A549 (cell line): ENCODE data around the gene NELFCD. TPM values are rescaled to one million over a fixed set of nuclear protein-coding genes. Genes with fewer than 3 reads are reported as not detected.

Source experiments
- ATAC-seq, 2 experiments: fragments of 200-7000 bp in 1 of 2; fragments of >200 bp in 1 of 2; cut with Nextera tagmentation in 1 of 2; cut with Tn5 transposase in 1 of 2; 3 replicates each; pipeline versions ENCODE4 v1.8.0 to v1.9.1; 2018 to 2020; ENCODE audit warnings: mild to moderate bottlenecking in 1 of 2, moderate library complexity in 1 of 2
- CTCF ChIA-PET: fragments of 300-600 bp; sonication (Branson Sonifier 250); formaldehyde crosslinking; extraction: SDS; loops from one replicate; lab custom pipeline; 2021; ENCODE audit warnings: antibody characterized with exemption, inconsistent platforms; lab: Yijun Ruan, JAX
- POLR2A ChIA-PET: fragments of 350-600 bp; formaldehyde crosslinking; extraction: SDS; loops from one replicate; lab custom pipeline; 2021; ENCODE audit warnings: antibody characterized with exemption, inconsistent platforms; lab: Yijun Ruan, JAX
- DNase-seq, 2 experiments: peaks; one replicate each; pipeline versions ENCODE4 v3.0.0 to v3.0.0-alpha.2; 2011 to 2016; ENCODE audit warnings: low read depth in 1 of 2, low spot score in 1 of 2
- FAIRE-seq: peaks from 2 replicates; lab custom pipeline; 2011; peaks lifted over from hg19 to GRCh38; lab: Jason Lieb, UNC
- H3K27ac ChIP-seq, 2 experiments: fragments of >200 bp; sonication (Bioruptor Twin); formaldehyde crosslinking; 3 replicates each; pipeline ENCODE4 v1.5.1; 2016 to 2017
- H3K4me1 ChIP-seq: fragments of >200 bp; sonication (Bioruptor Twin); formaldehyde crosslinking; 3 replicates; pipeline ENCODE4 v1.6.1; 2016
- H3K4me2 ChIP-seq: fragments of >200 bp; sonication (Bioruptor Twin); formaldehyde crosslinking; 3 replicates; pipeline ENCODE4 v1.6.1; 2016
- H3K4me3 ChIP-seq: fragments of >200 bp; sonication (Bioruptor Twin); formaldehyde crosslinking; 3 replicates; pipeline ENCODE4 v1.5.1; 2016
- H3K9me3 ChIP-seq: fragments of >200 bp; sonication (Bioruptor Twin); formaldehyde crosslinking; 3 replicates; pipeline ENCODE4 v1.6.1; 2016
- BHLHE40 ChIP-seq: IDR thresholded peaks from 2 replicates; pipeline ENCODE4 v1.6.1; 2012; ENCODE audit warnings: low read depth, low read length, inconsistent platforms
- CBX8 ChIP-seq: fragments of 200-600 bp; sonication (generic); IDR thresholded peaks from 2 replicates; pipeline ENCODE4 v1.6.1; 2016
- EHF ChIP-seq: fragments of 250-450 bp; sonication (Bioruptor Pico); IDR thresholded peaks from 2 replicates; pipeline ENCODE4 v1.5.0; 2020; ENCODE audit warnings: mild to moderate bottlenecking
- ESRRA ChIP-seq: fragments of 150-350 bp; IDR thresholded peaks from 2 replicates; pipeline ENCODE4 v1.6.1; 2014; ENCODE audit warnings: mild to moderate bottlenecking, low read length, borderline replicate concordance
- GATA3 ChIP-seq: IDR thresholded peaks from 2 replicates; pipeline ENCODE4 v1.6.1; 2012; ENCODE audit warnings: borderline replicate concordance
- HDAC2 ChIP-seq: fragments of 200-600 bp; sonication (generic); IDR thresholded peaks from 2 replicates; pipeline ENCODE4 v1.6.1; 2016
- HOXB13 ChIP-seq: fragments of 250-450 bp; sonication (Bioruptor Pico); IDR thresholded peaks from 2 replicates; pipeline ENCODE4 v1.5.0; 2020; ENCODE audit warnings: low read depth, mild to moderate bottlenecking, moderate library complexity
- JUN ChIP-seq, 2 experiments: fragments of >200 bp; sonication (Bioruptor Twin); formaldehyde crosslinking; IDR thresholded peaks; 2 replicates in 1 of 2; 3 replicates in 1 of 2; pipeline ENCODE4 v1.6.1; 2016 to 2017
- JUNB ChIP-seq: fragments of >200 bp; sonication (Bioruptor Twin); formaldehyde crosslinking; IDR thresholded peaks from 2 replicates; pipeline ENCODE4 v1.6.1; 2016
- KDM5A ChIP-seq: fragments of 200-600 bp; sonication (generic); IDR thresholded peaks from 2 replicates; pipeline ENCODE4 v1.6.1; 2016; ENCODE audit warnings: antibody characterized with exemption, mild to moderate bottlenecking
- MAZ ChIP-seq: fragments of 150-350 bp; IDR thresholded peaks from 2 replicates; pipeline ENCODE4 v1.6.1; 2014; ENCODE audit warnings: antibody characterized with exemption, low read depth, low read length, borderline replicate concordance
- MYC ChIP-seq: IDR thresholded peaks from 2 replicates; pipeline ENCODE4 v1.6.1; 2012; ENCODE audit warnings: mild to moderate bottlenecking, inconsistent platforms, low read length, improper control_type of control experiment, borderline replicate concordance
- NPAS2 ChIP-seq: fragments of 250-450 bp; sonication (Bioruptor Pico); IDR thresholded peaks from 2 replicates; pipeline ENCODE4 v1.8.0; 2022; ENCODE audit warnings: mild to moderate bottlenecking, moderate library complexity, borderline replicate concordance
- NR3C1 ChIP-seq: fragments of >200 bp; sonication (Bioruptor Twin); formaldehyde crosslinking; IDR thresholded peaks from 3 replicates; pipeline ENCODE4 v1.6.1; 2017
- PHF8 ChIP-seq: fragments of 200-600 bp; sonication (generic); IDR thresholded peaks from 2 replicates; pipeline ENCODE4 v1.6.1; 2016; ENCODE audit warnings: low read depth, mild to moderate bottlenecking, antibody characterized with exemption, moderate library complexity, borderline replicate concordance
- POLR2AphosphoS2 ChIP-seq: conservative IDR thresholded peaks from 2 replicates; pipeline ENCODE4 v1.6.1; 2012; ENCODE audit warnings: low read length, improper control_type of control experiment, inconsistent platforms
- SMC3 ChIP-seq: fragments of >200 bp; sonication (Bioruptor Twin); formaldehyde crosslinking; IDR thresholded peaks from 3 replicates; pipeline ENCODE4 v1.6.1; 2018; ENCODE audit warnings: inconsistent platforms
- TFCP2L1 ChIP-seq: fragments of 250-450 bp; sonication (Bioruptor Pico); IDR thresholded peaks from 2 replicates; pipeline ENCODE4 v1.5.0; 2021; ENCODE audit warnings: mild to moderate bottlenecking
- ZSCAN20 ChIP-seq: fragments of 250-450 bp; sonication (Bioruptor Pico); IDR thresholded peaks from 2 replicates; pipeline ENCODE4 v1.8.0; 2022; ENCODE audit warnings: mild to moderate bottlenecking, moderate library complexity
- WGBS: methylation state at CpG from one replicate; pipeline ENCODE4 v1.1.6; 2017; ENCODE audit errors: missing lambda C conversion rate; 5-methylcytosine and 5-hydroxymethylcytosine counted together
- polyA plus RNA-seq, 4 experiments: library from polyadenylated mRNA; depleted of rRNA in 3 of 4; stranded (reverse); fragments of >200 nt; fragmentation: RNase III in 1 of 4; extraction: RNeasy Plus Mini Kit Qiagen cat#74134 plus additional on column Dnase treatment in 1 of 4; gene quantifications; 2 replicates in 3 of 4; 3 replicates in 1 of 4; pipeline ENCODE4 v1.2.3, GENCODE V29; 2011 to 2017
- TF ChIP-seq, protein P1 (sequence below): IDR thresholded peaks from 2 replicates; pipeline ENCODE4 v1.6.1; 2012; ENCODE audit warnings: low read depth, borderline replicate concordance
- TF ChIP-seq, protein P2 (sequence below): IDR thresholded peaks from 2 replicates; pipeline ENCODE4 v1.6.1; 2012
- TF ChIP-seq, protein P3 (sequence below): fragments of 150-350 bp; IDR thresholded peaks from 2 replicates; pipeline ENCODE4 v1.6.1; 2014; ENCODE audit warnings: low read depth, mild to moderate bottlenecking, low read length
- TF ChIP-seq, protein P4 (sequence below): fragments of >200 bp; sonication (Bioruptor Twin); formaldehyde crosslinking; IDR thresholded peaks from 3 replicates; pipeline ENCODE4 v1.6.1; 2016
- TF ChIP-seq, protein P5 (sequence below): fragments of 250-450 bp; sonication (Bioruptor Pico); IDR thresholded peaks from 2 replicates; pipeline ENCODE4 v1.5.0; 2020; ENCODE audit warnings: low read depth, mild to moderate bottlenecking, moderate library complexity
- TF ChIP-seq, protein P6 (sequence below): fragments of 200-600 bp; sonication (generic); IDR thresholded peaks from 2 replicates; pipeline ENCODE4 v1.6.1; 2016; ENCODE audit warnings: antibody characterized with exemption, mild to moderate bottlenecking, moderate library complexity

Gene NELFCD
- polyA plus RNA-seq, 2 of the 4 experiments (the other 2 are of a cell fraction) = 58.8 to 74.0 TPM

DNA sequence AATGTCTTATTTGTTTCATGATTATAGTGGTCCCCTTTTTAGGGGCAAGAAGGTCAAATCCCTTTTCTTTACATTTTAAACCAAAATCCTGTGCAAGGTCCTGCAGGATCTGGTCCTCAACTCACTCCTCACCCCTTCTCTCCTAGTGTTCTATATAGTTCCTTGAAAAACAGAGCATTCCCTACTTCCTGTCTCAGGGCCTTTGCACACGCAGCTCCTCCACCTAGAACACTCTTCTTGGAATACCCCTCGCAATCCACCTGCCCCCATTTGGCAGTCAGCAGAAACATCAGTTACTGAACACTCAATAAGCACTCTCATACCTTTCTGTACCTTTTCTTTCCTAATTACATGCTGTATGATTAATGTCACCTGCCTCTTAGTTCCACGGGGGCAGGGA, 54.3 kb downstream of the NELFCD start:
- no peak for FAIRE-seq
- CTCF ChIA-PET = interaction anchor here (1.0 kb wide), 1 partner anchor 187 kb away, joined by 4 read pairs; no protein-coding TSS in a partner anchor
- no peak for TF ChIP-seq NPAS2 (CRISPR knock-in tag)
- TF ChIP-seq MYC = no peak
- no peak for TF ChIP-seq ESRRA
- TF ChIP-seq, protein P1, sequence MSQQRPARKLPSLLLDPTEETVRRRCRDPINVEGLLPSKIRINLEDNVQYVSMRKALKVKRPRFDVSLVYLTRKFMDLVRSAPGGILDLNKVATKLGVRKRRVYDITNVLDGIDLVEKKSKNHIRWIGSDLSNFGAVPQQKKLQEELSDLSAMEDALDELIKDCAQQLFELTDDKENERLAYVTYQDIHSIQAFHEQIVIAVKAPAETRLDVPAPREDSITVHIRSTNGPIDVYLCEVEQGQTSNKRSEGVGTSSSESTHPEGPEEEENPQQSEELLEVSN = no peak
- TF ChIP-seq JUN (IDR thresholded peaks at IDR 0.05) = no peak
- no peak for TF ChIP-seq NR3C1
- TF ChIP-seq, protein P2, sequence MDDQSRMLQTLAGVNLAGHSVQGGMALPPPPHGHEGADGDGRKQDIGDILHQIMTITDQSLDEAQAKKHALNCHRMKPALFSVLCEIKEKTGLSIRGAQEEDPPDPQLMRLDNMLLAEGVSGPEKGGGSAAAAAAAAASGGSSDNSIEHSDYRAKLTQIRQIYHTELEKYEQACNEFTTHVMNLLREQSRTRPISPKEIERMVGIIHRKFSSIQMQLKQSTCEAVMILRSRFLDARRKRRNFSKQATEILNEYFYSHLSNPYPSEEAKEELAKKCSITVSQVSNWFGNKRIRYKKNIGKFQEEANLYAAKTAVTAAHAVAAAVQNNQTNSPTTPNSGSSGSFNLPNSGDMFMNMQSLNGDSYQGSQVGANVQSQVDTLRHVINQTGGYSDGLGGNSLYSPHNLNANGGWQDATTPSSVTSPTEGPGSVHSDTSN = no peak
- no peak for TF ChIP-seq POLR2AphosphoS2
- no peak for TF ChIP-seq KDM5A
- no peak for ATAC-seq
- Histone ChIP-seq H3K4me2 (no peak overlapping the region), H3K4me3 (no peak overlapping the region), H3K9me3 (no peaks in the 10 kb centered on the region), H3K27ac (no peak overlapping the region), H3K4me1 (peaks cover 28% of the 10 kb centered on the region; the same call in 2 of the 3 replicates)
- no peak for DNase-seq
- 92% methylated on average over 3 of the region's 3 CpGs for WGBS
- POLR2A ChIA-PET = no interaction called here

DNA sequence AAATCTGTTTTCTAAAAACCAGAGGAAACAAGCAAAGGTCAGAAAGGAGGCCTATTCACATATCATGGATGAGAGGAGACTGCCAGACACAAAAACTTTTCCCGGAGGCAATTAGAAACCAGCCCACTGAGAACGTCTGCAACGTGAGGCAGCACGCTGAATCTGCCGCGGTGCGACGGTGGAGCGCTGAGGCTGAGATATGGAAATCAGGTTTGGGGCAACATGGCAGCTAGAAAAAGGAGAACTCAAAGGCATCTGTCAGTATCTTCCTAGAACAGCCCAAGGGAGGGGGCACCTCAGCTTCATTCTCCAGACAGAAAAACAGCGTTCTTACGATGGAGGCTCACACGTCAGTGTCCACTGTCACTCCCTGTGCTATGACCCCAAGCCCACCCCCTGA, 56.3 kb downstream of the NELFCD start:
- ATAC-seq (no peak), FAIRE-seq (no peak), DNase-seq (no peak)
- 97% methylated on average over 12 of the region's 12 CpGs for WGBS
- H3K4me3 ChIP-seq = no peak overlapping the region
- CTCF ChIA-PET = interaction anchor here (1.9 kb wide), 1 partner anchor 167 kb away, joined by 4 read pairs; no protein-coding TSS in a partner anchor
- peaks cover 35% of the 10 kb centered on the region; the same call in 2 of the 3 replicates for H3K4me1 ChIP-seq
- H3K9me3 ChIP-seq = no peaks in the 10 kb centered on the region
- H3K4me2 ChIP-seq = no peak overlapping the region
- H3K27ac ChIP-seq = no peak overlapping the region
- POLR2A ChIA-PET = no interaction called here
- TF ChIP-seq, protein P2 = no peak
- no peak for TF ChIP-seq HOXB13
- no peak for TF ChIP-seq SMC3
- no peak for TF ChIP-seq HDAC2
- TF ChIP-seq, protein P3, sequence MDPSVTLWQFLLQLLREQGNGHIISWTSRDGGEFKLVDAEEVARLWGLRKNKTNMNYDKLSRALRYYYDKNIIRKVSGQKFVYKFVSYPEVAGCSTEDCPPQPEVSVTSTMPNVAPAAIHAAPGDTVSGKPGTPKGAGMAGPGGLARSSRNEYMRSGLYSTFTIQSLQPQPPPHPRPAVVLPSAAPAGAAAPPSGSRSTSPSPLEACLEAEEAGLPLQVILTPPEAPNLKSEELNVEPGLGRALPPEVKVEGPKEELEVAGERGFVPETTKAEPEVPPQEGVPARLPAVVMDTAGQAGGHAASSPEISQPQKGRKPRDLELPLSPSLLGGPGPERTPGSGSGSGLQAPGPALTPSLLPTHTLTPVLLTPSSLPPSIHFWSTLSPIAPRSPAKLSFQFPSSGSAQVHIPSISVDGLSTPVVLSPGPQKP = no peak
- no peak for TF ChIP-seq PHF8
- no peak for TF ChIP-seq BHLHE40
- no peak for TF ChIP-seq MAZ

DNA sequence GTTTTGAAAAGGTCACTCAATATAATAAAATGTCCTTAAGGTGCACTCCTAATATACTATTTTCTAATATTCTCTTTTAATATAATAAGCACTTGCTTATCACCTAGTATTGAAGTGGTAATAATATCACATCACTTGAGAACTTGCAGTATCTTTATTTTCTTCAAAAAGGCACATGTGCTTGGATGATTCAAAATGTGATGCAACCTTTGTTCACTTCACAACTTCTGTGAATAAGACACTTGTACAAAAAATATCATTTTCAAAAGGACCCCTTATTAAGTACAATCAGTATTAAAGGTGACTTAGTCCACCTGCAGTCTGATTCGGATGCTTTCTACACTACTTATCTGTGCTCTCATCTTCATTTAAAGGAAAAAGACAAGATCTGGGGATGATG, 58.2 kb downstream of the NELFCD start:
- 89% methylated on average over 1 of the region's 1 CpG for WGBS
- FAIRE-seq (no peak), DNase-seq (no peak)
- Histone ChIP-seq H3K4me3 (no peak overlapping the region), H3K4me2 (peak overlapping the region; percentile 92; the same call in 2 of the 3 replicates), H3K9me3 (no peaks in the 10 kb centered on the region)
- TF ChIP-seq JUNB (no peak), HOXB13 (no peak), ZSCAN20 (CRISPR knock-in tag) (no peak), GATA3 (no peak), CBX8 (no peak), TFCP2L1 (CRISPR knock-in tag) (no peak), HDAC2 (no peak), KDM5A (no peak), BHLHE40 (no peak), EHF (CRISPR knock-in tag) (no peak)
- TF ChIP-seq, protein P4, sequence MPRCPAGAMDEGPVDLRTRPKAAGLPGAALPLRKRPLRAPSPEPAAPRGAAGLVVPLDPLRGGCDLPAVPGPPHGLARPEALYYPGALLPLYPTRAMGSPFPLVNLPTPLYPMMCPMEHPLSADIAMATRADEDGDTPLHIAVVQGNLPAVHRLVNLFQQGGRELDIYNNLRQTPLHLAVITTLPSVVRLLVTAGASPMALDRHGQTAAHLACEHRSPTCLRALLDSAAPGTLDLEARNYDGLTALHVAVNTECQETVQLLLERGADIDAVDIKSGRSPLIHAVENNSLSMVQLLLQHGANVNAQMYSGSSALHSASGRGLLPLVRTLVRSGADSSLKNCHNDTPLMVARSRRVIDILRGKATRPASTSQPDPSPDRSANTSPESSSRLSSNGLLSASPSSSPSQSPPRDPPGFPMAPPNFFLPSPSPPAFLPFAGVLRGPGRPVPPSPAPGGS = no peak
- TF ChIP-seq, protein P5, sequence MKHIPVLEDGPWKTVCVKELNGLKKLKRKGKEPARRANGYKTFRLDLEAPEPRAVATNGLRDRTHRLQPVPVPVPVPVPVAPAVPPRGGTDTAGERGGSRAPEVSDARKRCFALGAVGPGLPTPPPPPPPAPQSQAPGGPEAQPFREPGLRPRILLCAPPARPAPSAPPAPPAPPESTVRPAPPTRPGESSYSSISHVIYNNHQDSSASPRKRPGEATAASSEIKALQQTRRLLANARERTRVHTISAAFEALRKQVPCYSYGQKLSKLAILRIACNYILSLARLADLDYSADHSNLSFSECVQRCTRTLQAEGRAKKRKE = no peak
- TF ChIP-seq, protein P6, sequence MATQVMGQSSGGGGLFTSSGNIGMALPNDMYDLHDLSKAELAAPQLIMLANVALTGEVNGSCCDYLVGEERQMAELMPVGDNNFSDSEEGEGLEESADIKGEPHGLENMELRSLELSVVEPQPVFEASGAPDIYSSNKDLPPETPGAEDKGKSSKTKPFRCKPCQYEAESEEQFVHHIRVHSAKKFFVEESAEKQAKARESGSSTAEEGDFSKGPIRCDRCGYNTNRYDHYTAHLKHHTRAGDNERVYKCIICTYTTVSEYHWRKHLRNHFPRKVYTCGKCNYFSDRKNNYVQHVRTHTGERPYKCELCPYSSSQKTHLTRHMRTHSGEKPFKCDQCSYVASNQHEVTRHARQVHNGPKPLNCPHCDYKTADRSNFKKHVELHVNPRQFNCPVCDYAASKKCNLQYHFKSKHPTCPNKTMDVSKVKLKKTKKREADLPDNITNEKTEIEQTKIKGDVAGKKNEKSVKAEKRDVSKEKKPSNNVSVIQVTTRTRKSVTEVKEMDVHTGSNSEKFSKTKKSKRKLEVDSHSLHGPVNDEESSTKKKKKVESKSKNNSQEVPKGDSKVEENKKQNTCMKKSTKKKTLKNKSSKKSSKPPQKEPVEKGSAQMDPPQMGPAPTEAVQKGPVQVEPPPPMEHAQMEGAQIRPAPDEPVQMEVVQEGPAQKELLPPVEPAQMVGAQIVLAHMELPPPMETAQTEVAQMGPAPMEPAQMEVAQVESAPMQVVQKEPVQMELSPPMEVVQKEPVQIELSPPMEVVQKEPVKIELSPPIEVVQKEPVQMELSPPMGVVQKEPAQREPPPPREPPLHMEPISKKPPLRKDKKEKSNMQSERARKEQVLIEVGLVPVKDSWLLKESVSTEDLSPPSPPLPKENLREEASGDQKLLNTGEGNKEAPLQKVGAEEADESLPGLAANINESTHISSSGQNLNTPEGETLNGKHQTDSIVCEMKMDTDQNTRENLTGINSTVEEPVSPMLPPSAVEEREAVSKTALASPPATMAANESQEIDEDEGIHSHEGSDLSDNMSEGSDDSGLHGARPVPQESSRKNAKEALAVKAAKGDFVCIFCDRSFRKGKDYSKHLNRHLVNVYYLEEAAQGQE = no peak
- TF ChIP-seq, all 56 proteins: peak for 0
- POLR2A ChIA-PET = no interaction called here
- CTCF ChIA-PET = no interaction called here
- Histone ChIP-seq H3K27ac (no peak overlapping the region), H3K4me1 (peaks cover 34% of the 10 kb centered on the region)
- ATAC-seq = no peak
